ENCODE measurements around the gene LRIG1.

LRIG1 gene

DNA sequence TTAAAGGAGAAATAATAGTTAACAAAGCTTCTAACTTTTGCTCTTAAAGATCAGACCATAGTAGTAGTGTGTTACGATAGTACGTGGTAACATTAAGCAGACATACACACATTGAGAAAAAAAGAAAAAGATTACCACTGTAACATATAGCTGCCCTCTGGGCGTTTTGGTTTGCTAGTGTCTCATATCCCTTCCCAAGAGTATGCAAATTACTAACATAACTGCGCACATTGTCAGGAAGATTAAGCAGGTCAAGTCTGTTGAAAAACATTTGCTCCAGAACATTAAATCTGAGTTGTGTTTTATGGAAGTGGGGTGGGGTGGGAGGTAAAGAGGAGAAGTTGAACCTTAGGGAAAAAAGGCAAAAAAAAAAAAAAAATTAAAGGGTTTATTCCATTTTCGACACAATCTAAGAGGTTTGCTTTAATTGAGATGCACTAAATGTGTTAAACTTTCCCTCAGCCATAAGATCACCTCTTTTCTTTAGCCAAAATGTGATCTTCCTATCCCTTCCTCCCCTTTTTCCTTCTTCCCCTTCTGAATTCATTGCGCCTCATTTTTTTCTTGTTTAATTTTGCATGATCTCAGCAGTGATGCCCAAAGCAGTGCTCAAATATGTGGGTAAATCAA lies 1.5 kb upstream of the LRIG1 start:
- POLR2A ChIA-PET = no interaction called here

DNA sequence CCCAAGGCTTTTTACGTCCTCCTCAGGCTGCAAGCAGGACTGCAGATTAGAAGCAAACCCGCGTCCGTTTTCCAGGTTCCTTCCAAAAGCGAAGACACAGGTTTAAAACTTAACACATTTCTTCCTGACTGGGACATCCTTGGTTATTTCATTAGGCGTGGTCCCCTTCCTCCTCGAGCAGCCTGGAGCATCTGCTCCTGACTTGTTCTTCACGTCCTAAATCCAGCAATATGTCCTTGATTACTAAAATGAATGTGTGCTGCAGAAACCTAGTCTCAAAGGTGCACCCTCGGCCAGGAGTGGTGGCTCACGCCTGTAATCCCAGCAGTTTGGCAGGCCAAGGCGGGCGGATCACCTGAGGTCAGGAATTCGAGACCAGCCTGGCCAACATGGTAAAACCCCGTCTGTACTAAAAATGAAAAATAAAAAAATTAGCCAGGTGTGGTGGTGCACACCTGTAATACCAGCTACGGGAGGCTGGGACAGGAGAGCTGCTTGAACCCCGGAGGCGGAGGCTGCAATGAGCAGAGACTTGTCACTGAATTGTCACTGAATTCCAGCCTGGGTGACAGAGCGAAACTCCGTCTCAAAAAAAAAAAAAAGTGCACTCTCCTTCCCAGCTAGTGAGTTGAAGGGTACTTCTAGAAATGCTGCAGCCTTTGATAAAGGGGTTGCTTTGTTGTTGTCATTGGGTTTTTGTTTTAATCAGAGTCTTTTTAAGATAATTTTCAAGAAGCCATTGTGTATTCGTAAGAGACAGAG lies 842 bp upstream of the LRIG1 start:
- ChIA-PET POLR2A (no interaction called here), CTCF (no interaction called here)
- peak overlapping the region; percentile 63 for H3K4me3 ChIP-seq (ENCODE audit: low read depth, low read length)
- TF ChIP-seq, protein P1, sequence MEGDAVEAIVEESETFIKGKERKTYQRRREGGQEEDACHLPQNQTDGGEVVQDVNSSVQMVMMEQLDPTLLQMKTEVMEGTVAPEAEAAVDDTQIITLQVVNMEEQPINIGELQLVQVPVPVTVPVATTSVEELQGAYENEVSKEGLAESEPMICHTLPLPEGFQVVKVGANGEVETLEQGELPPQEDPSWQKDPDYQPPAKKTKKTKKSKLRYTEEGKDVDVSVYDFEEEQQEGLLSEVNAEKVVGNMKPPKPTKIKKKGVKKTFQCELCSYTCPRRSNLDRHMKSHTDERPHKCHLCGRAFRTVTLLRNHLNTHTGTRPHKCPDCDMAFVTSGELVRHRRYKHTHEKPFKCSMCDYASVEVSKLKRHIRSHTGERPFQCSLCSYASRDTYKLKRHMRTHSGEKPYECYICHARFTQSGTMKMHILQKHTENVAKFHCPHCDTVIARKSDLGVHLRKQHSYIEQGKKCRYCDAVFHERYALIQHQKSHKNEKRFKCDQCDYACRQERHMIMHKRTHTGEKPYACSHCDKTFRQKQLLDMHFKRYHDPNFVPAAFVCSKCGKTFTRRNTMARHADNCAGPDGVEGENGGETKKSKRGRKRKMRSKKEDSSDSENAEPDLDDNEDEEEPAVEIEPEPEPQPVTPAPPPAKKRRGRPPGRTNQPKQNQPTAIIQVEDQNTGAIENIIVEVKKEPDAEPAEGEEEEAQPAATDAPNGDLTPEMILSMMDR (IDR thresholded peaks at IDR 0.05; ENCODE audit: insufficient read depth, low read length, missing control alignments) = no peak
- no peak for DNase-seq (ENCODE audit: low read depth, low spot score)

More for the DNA sequence above, 1.5 kb upstream of the LRIG1 start:
- CTCF ChIA-PET = no interaction called here
- no peak for DNase-seq (ENCODE audit: low read depth, low spot score)
- H3K4me3 ChIP-seq (ENCODE audit: low read depth, low read length) = no peak overlapping the region
- TF ChIP-seq, protein P1 (IDR thresholded peaks at IDR 0.05; ENCODE audit: insufficient read depth, low read length, missing control alignments) = no peak

DNA sequence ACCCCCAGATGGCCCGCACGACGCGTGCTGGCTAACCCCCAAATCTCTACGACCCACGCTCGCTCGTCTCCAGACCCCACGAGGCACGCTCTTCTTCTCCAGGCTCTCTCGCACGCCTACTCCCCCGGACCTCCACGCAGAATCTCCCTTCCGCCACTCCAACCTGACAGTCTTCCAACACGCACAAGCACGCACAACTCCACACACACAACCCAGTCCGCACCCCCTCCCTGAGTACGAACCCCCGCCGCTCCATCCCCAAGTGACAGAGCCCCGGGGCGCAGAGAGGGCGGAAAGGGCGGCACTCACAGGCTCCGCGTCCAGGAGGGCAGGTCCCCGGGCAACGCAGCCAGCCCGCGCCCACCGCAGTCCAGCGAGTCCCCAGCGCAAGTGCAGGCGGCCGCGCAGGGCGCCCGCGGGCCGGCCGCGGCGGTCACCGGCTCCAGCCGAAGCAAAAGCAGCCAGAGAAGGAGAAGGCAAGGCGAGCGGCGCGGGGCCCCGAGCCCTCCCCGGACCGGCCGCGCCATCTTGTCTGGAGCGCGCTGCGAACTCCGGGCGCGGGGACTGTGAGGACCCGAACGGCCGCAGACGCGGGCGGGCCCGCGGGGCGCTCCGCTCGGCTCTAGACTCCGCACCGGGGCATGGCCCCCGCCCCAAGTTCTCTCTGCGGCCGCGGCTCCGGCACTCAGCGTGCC lies 794 bp downstream of the LRIG1 start:
- CTCF ChIA-PET = interaction anchor here (0.6 to 2.6 kb wide), 6 partner anchors 9 to 326 kb away, joined by 3 to 11 read pairs (median 5); no protein-coding TSS in a partner anchor
- TF ChIP-seq, protein P1 (IDR thresholded peaks at IDR 0.05; ENCODE audit: insufficient read depth, low read length, missing control alignments) = no peak
- H3K4me3 ChIP-seq (ENCODE audit: low read depth, low read length) = peak overlapping the region; percentile 81
- POLR2A ChIA-PET = interaction anchor here (0.8 to 0.9 kb wide), 2 partner anchors 8 to 140 kb away, joined by 3 read pairs; no protein-coding TSS in a partner anchor
- no peak for DNase-seq (ENCODE audit: low read depth, low spot score)

DNA sequence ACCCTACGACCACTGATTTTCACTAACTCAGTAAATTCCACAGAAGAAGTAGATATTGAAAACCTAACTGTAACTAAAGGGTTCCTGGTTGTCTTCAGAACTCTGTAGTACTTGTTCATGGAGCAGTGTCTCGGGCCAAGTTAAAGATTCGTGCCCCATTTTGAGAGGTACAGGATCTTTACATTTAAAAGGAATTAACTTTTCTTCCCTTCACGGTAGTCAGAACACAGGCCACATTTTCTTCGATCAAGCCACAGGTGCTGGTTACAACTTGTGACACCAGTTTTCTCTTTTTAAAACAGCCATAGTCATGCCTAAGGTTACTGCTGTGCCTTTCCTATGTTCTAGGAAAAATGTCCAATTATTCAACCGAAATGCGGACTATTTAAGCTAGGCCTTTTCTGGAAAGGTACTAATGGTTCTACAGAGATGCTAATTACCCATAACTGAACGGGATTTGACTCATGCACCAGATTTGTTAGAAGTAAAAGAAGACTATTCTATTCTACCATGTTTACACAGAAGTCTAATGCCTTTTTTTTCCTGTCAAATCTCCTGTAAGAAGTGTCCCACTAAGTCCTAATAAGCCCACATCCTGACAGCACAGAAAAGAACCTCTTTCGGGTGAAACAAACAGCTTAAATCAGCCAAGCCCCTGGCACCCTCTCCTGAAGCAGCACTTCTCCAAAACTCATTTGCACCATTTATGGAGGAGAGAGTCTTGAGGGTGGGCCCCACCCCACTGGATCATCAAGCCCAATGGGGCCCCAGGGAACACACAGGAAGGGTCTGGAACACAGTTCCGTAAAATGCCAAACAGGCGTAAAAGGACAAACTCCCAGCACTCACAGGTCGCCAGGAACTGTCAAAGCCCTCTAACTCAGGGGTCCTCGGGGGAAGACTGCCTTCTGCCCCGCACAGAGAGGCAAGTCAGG lies 1.9 kb downstream of the LRIG1 start:
- POLR2A ChIA-PET = interaction anchor here (0.8 to 0.9 kb wide), 2 partner anchors 7 to 141 kb away, joined by 3 read pairs; no protein-coding TSS in a partner anchor
- DNase-seq (ENCODE audit: low read depth, low spot score) = no peak
- TF ChIP-seq, protein P1 (IDR thresholded peaks at IDR 0.05; ENCODE audit: insufficient read depth, low read length, missing control alignments) = no peak
- CTCF ChIA-PET = interaction anchor here (0.6 to 2.6 kb wide), 6 partner anchors 8 to 327 kb away, joined by 3 to 11 read pairs (median 5); no protein-coding TSS in a partner anchor
- peak overlapping the region; percentile 81 for H3K4me3 ChIP-seq (ENCODE audit: low read depth, low read length)

DNA sequence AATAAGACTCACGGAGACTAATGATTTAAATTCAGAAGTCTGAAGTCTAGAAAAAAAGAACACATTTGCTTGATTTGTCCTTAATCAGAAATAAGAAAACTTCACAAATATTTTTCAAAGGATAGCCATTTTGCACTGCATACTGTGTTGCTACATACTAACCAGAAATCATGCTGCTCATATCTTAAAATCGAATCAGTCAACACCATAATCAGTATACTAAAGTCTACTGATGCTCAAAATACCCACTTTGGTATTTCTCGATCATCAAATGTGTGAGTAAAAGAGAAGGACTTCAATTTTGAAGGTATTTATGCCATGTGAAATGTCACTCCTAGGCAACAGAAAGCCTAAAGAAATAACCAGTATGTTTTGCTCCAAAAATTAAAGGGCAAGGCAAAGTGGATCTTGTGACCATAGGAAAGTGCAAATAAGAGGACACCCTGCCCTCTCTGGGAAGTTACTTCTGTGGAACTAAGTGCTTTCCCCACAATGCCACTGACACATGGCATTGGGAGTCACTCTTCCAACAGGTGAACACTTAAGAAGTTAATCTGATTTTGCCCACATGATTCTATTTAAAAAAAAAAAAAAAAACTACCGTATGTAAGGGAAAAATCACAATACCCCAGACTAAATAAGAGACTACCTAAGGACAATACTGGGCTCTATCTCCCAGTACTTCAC lies 2.7 kb downstream of the LRIG1 start:
- POLR2A ChIA-PET = no interaction called here
- DNase-seq (ENCODE audit: low read depth, low spot score) = no peak
- no peak overlapping the region for H3K4me3 ChIP-seq (ENCODE audit: low read depth, low read length)
- CTCF ChIA-PET = interaction anchor here (1.0 to 3.4 kb wide), 4 partner anchors 90 to 321 kb away, joined by 5 to 14 read pairs (median 8); no protein-coding TSS in a partner anchor
- TF ChIP-seq, protein P1 (IDR thresholded peaks at IDR 0.05; ENCODE audit: insufficient read depth, low read length, missing control alignments) = no peak

Measured in AG04449 (cell line).